IMR-90 (cell line): ENCODE data around the gene OST4. TPM values are rescaled to one million over a fixed set of nuclear protein-coding genes. Genes with fewer than 3 reads are reported as not detected.

Experiments used
- ATAC-seq: fragments of 200-7000 bp; cut with Tn5 transposase; 2 replicates; pipeline ENCODE4 v1.9.1; 2020; ENCODE audit warnings: low read depth, mild to moderate bottlenecking, moderate library complexity
- BruUV-seq: library from RNA; stranded (reverse); fragments of 400-500 nt; replicated peaks from 2 replicates; lab custom pipeline; 2021; lab: Mats Ljungman, UMichigan
- CTCF ChIA-PET: fragments of 300-600 bp; formaldehyde crosslinking; extraction: SDS; loops from one replicate; lab custom pipeline; 2021; ENCODE audit warnings: antibody characterized with exemption; lab: Yijun Ruan, JAX
- POLR2A ChIA-PET: fragments of 300-600 bp; sonication (Branson Sonifier 250); formaldehyde crosslinking; loops from one replicate; lab custom pipeline; 2022; ENCODE audit warnings: antibody characterized with exemption; ENCODE audit not compliant: unreplicated experiment; lab: Charles Lee
- DNase-seq: peaks from one replicate; pipeline ENCODE4 v3.0.0; 2013
- H2AFZ ChIP-seq: replicated peaks from 2 replicates; pipeline ENCODE3; 2013; ENCODE audit warnings: low read length, mild to moderate bottlenecking; ENCODE audit not compliant: poor library complexity
- H2AK5ac ChIP-seq: 2 replicates; pipeline ENCODE4 v1.6.1; 2013; ENCODE audit warnings: low read depth, low read length, inconsistent platforms
- H2AK9ac ChIP-seq: replicated peaks from 2 replicates; pipeline ENCODE3; 2013; ENCODE audit warnings: mild to moderate bottlenecking, low read depth, low read length, moderate library complexity; ENCODE audit not compliant: poor library complexity
- H2BK120ac ChIP-seq: 2 replicates; pipeline ENCODE4 v1.6.1; 2013; ENCODE audit warnings: low read depth, low read length, inconsistent platforms
- H2BK15ac ChIP-seq: 3 replicates; pipeline ENCODE4 v1.6.1; 2013; ENCODE audit warnings: low read depth, low read length, inconsistent platforms
- H2BK20ac ChIP-seq: 2 replicates; pipeline ENCODE4 v1.6.1; 2013; ENCODE audit warnings: low read depth, mild to moderate bottlenecking, inconsistent platforms, low read length, moderate library complexity
- H2BK5ac ChIP-seq: 2 replicates; pipeline ENCODE4 v1.6.1; 2013; ENCODE audit warnings: mild to moderate bottlenecking, low read depth, low read length, inconsistent platforms; ENCODE audit not compliant: poor library complexity, severe bottlenecking
- H3K14ac ChIP-seq: replicated peaks from 2 replicates; pipeline ENCODE4 v1.6.1; 2013; ENCODE audit warnings: low read depth, low read length, inconsistent platforms
- H3K18ac ChIP-seq: 2 replicates; pipeline ENCODE4 v1.6.1; 2013; ENCODE audit warnings: low read depth, low read length, control low read depth
- H3K23ac ChIP-seq: 2 replicates; pipeline ENCODE4 v1.6.1; 2013; ENCODE audit warnings: low read depth, low read length, inconsistent platforms
- H3K27ac ChIP-seq: 2 replicates; pipeline ENCODE4 v1.5.1; 2013; ENCODE audit warnings: mild to moderate bottlenecking, control low read depth, low read length; ENCODE audit not compliant: insufficient read depth
- H3K27me3 ChIP-seq: 2 replicates; pipeline ENCODE4 v1.6.1; 2013; ENCODE audit warnings: low read length; ENCODE audit not compliant: control insufficient read depth, insufficient read depth
- H3K36me3 ChIP-seq: 2 replicates; pipeline ENCODE4 v1.6.1; 2013; ENCODE audit warnings: low read length, mixed read lengths; ENCODE audit not compliant: control insufficient read depth, insufficient read depth
- H3K4ac ChIP-seq: 2 replicates; pipeline ENCODE4 v1.6.1; 2013; ENCODE audit warnings: low read depth, low read length, inconsistent platforms
- H3K4me1 ChIP-seq: 2 replicates; pipeline ENCODE4 v1.6.1; 2013; ENCODE audit warnings: low read length, mixed read lengths; ENCODE audit not compliant: control insufficient read depth, insufficient read depth
- H3K4me2 ChIP-seq: 2 replicates; pipeline ENCODE4 v1.6.1; 2013; ENCODE audit warnings: low read depth, mild to moderate bottlenecking, control low read depth, low read length, moderate library complexity
- H3K4me3 ChIP-seq: 2 replicates; pipeline ENCODE4 v1.5.1; 2013; ENCODE audit warnings: low read depth, mild to moderate bottlenecking, control low read depth, low read length, moderate library complexity; ENCODE audit not compliant: insufficient read depth
- H3K56ac ChIP-seq: 2 replicates; pipeline ENCODE4 v1.6.1; 2013; ENCODE audit warnings: low read length, inconsistent platforms; ENCODE audit not compliant: insufficient read depth; ENCODE audit errors: extremely low read depth
- H3K79me1 ChIP-seq, 2 experiments: 2 replicates each; pipeline ENCODE4 v1.6.1; 2013; ENCODE audit warnings: low read length in 2 of 2, inconsistent platforms in 1 of 2, low read depth in 1 of 2
- H3K9ac ChIP-seq: 2 replicates; pipeline ENCODE4 v1.6.1; 2013; ENCODE audit warnings: low read depth, low read length, control low read depth
- H3K9me1 ChIP-seq: 2 replicates; pipeline ENCODE4 v1.6.1; 2013; ENCODE audit warnings: low read length, inconsistent platforms; ENCODE audit not compliant: insufficient read depth
- H3K9me3 ChIP-seq: 2 replicates; pipeline ENCODE4 v1.6.1; 2013; ENCODE audit warnings: low read length; ENCODE audit not compliant: control insufficient read depth, insufficient read depth
- H4K20me1 ChIP-seq: 2 replicates; pipeline ENCODE4 v1.6.1; 2013; ENCODE audit warnings: low read length, inconsistent platforms; ENCODE audit not compliant: insufficient read depth
- H4K5ac ChIP-seq: 2 replicates; pipeline ENCODE4 v1.6.1; 2013; ENCODE audit warnings: mild to moderate bottlenecking, low read depth, low read length, control low read depth
- H4K8ac ChIP-seq, 2 experiments: 2 replicates each; pipeline ENCODE4 v1.6.1; 2013; ENCODE audit warnings: low read depth in 2 of 2, low read length in 2 of 2, control low read depth in 1 of 2, inconsistent platforms in 1 of 2
- H4K91ac ChIP-seq: 2 replicates; pipeline ENCODE4 v1.6.1; 2013; ENCODE audit warnings: low read depth, low read length, inconsistent platforms; ENCODE audit not compliant: insufficient read depth
- RAD21 ChIP-seq: IDR thresholded peaks from 2 replicates; pipeline ENCODE4 v1.6.1; 2012; ENCODE audit warnings: low read length, improper control_type of control experiment
- RFX5 ChIP-seq: IDR thresholded peaks from 2 replicates; pipeline ENCODE4 v1.8.0; 2012; ENCODE audit warnings: low read depth, mild to moderate bottlenecking, low read length, moderate library complexity
- SMC3 ChIP-seq: fragments of 150-350 bp; IDR thresholded peaks from 2 replicates; pipeline ENCODE4 v1.6.1; 2016; ENCODE audit warnings: low read depth, mild to moderate bottlenecking, antibody characterized with exemption, low read length, moderate library complexity
- WGBS, 2 experiments: methylation state at CpG; one replicate each; pipeline versions ENCODE4 v1.1.5 to v1.1.7; 2013; ENCODE audit warnings: missing lambda C conversion rate in 2 of 2; ENCODE audit not compliant: insufficient read length in 1 of 2; ENCODE audit errors: extremely low coverage in 2 of 2; 5-methylcytosine and 5-hydroxymethylcytosine counted together
- dilution Hi-C: fragments of 300-500 bp; cut with HindIII; formaldehyde crosslinking; loops from one replicate; pipeline ENCODE4 v1.14.3; 2018; ENCODE audit warnings: low sequenced_read_pairs; ENCODE audit not compliant: unreplicated experiment
- in situ Hi-C: fragments of 300-500 bp; cut with MboI; formaldehyde crosslinking; loops from 3 replicates; pipeline ENCODE4 v1.14.3; 2019; ENCODE audit warnings: low sequenced_read_pairs, inconsistent platforms, mixed read lengths
- intact Hi-C: fragments of 100-400 bp; cut with micrococcal nuclease; formaldehyde crosslinking; loops from 2 replicates; pipeline ENCODE4 v1.10.0; 2022
- polyA plus RNA-seq, 3 experiments: library from polyadenylated mRNA; depleted of rRNA; stranded (reverse); fragments of >200 nt; gene quantifications; 2 replicates each; pipeline ENCODE4 v1.2.3, GENCODE V29; 2012; ENCODE audit warnings: low replicate concordance in 1 of 3
- total RNA-seq: library from RNA; depleted of rRNA; stranded (reverse); fragments of >200 nt; gene quantifications from 2 replicates; pipeline ENCODE4 v1.2.3, GENCODE V29; 2012

OST4 gene
- total and polyA plus RNA-seq, 2 of the 4 experiments (the other 2 are of a cell fraction), result 386 to 806 TPM

GRCh38 chr2:27024812-27025211 lies 46.6 kb downstream of the OST4 start:
- Histone ChIP-seq H4K91ac (no peak overlapping the region), H3K4me3 (no peak overlapping the region), H3K9ac (no peak overlapping the region), H3K56ac (no peak overlapping the region), H3K4me2 (no peak overlapping the region), H2AK5ac (no peak overlapping the region), H4K8ac (no peak overlapping the region), H2BK5ac (no peak overlapping the region), H3K14ac (no peak overlapping the region), H2AFZ (no peak overlapping the region), H3K27me3 (no peaks in the 10 kb centered on the region), H2BK15ac (no peak overlapping the region), H3K18ac (no peak overlapping the region), H3K23ac (no peak overlapping the region), H3K9me3 (no peaks in the 10 kb centered on the region), H3K27ac (no peak overlapping the region), H4K20me1 (peaks cover 18% of the 10 kb centered on the region; the same call in 1 of the 2 replicates), H2BK20ac (no peak overlapping the region), H3K4ac (no peak overlapping the region), H4K5ac (no peak overlapping the region), H3K36me3 (peaks cover 44% of the 10 kb centered on the region), H2AK9ac (no peak overlapping the region), H2BK120ac (no peak overlapping the region), H3K9me1 (peaks cover 13% of the 10 kb centered on the region), H3K79me1 (peaks cover 15 to 41% of the 10 kb centered on the region in 2 experiments), H3K4me1 (peaks cover 12% of the 10 kb centered on the region; the same call in 1 of the 2 replicates)
- no peak for TF ChIP-seq RAD21
- TF ChIP-seq SMC3, result no peak
- TF ChIP-seq RFX5, result no peak
- BruUV-seq, result no TSS peak
- intact Hi-C loops, result no loop called here
- 92% methylated on average over 7 of the region's 12 CpGs; no CpG with 5 or more reads in 1 of the 2 experiments for WGBS, 2 experiments
- no peak for DNase-seq
- in situ Hi-C loops, result no loop called here
- ChIA-PET POLR2A (no interaction called here), CTCF (interaction anchor here (0.8 kb wide), 1 partner anchor 8 kb away, joined by 3 read pairs; no protein-coding TSS in a partner anchor)
- no peak for ATAC-seq
- dilution Hi-C loops, result no loop called here
